GM12878 (cell line): ENCODE measurements around the gene CHDH. TPM values are rescaled to one million over a fixed set of nuclear protein-coding genes. Genes with fewer than 3 reads are reported as not detected.
A peak's percentile ranks its signal among the peaks of the same experiment; 100 is the strongest.

Experiments
- ATF7 ChIP-seq: fragments of 450-650 bp; IDR thresholded peaks from 2 replicates; pipeline ENCODE4 v1.6.1; 2016; ENCODE audit warnings: low read depth, mild to moderate bottlenecking
- DPF2 ChIP-seq: fragments of 450-650 bp; IDR thresholded peaks from 2 replicates; pipeline ENCODE4 v1.6.1; 2017; ENCODE audit warnings: mild to moderate bottlenecking
- GATAD2B ChIP-seq: fragments of 450-650 bp; conservative IDR thresholded peaks from 2 replicates; pipeline ENCODE4 v1.6.1; 2017; ENCODE audit warnings: low read depth, mild to moderate bottlenecking, moderate library complexity
- HDGF ChIP-seq: fragments of 450-650 bp; IDR thresholded peaks from 2 replicates; pipeline ENCODE4 v1.6.1; 2016; ENCODE audit warnings: antibody characterized with exemption
- IKZF1 ChIP-seq: fragments of 450-650 bp; conservative IDR thresholded peaks from 2 replicates; pipeline ENCODE4 v1.6.1; 2017; ENCODE audit warnings: antibody characterized with exemption, mild to moderate bottlenecking
- MEF2B ChIP-seq: fragments of 450-650 bp; IDR thresholded peaks from 2 replicates; pipeline ENCODE4 v1.6.1; 2018; ENCODE audit warnings: mild to moderate bottlenecking, moderate library complexity; ENCODE audit not compliant: partially characterized antibody, poor library complexity, severe bottlenecking
- MTA2 ChIP-seq: fragments of 450-650 bp; IDR thresholded peaks from 2 replicates; pipeline ENCODE4 v1.6.1; 2016; ENCODE audit warnings: low read depth, mild to moderate bottlenecking, moderate library complexity
- NFXL1 ChIP-seq: fragments of 450-650 bp; IDR thresholded peaks from 2 replicates; pipeline ENCODE4 v1.6.1; 2017; ENCODE audit warnings: antibody characterized with exemption, mild to moderate bottlenecking, borderline replicate concordance
- NR2C1 ChIP-seq: fragments of 450-650 bp; IDR thresholded peaks from 2 replicates; pipeline ENCODE4 v1.6.1; 2017; ENCODE audit warnings: antibody characterized with exemption, mild to moderate bottlenecking, moderate library complexity
- NR2F1 ChIP-seq: fragments of 450-650 bp; conservative IDR thresholded peaks from 2 replicates; pipeline ENCODE4 v1.6.1; 2017; ENCODE audit warnings: mild to moderate bottlenecking
- POLR2AphosphoS5 ChIP-seq: IDR thresholded peaks from 2 replicates; pipeline ENCODE4 v1.6.1; 2011; ENCODE audit warnings: mild to moderate bottlenecking, low read length, inconsistent platforms
- RELA ChIP-seq: fragments of 450-650 bp; IDR thresholded peaks from 2 replicates; pipeline ENCODE4 v1.8.0; 2014; ENCODE audit warnings: borderline replicate concordance; ENCODE audit not compliant: partially characterized antibody
- RELB ChIP-seq: fragments of 450-650 bp; IDR thresholded peaks from 2 replicates; pipeline ENCODE4 v1.6.1; 2017; ENCODE audit warnings: low read depth, mild to moderate bottlenecking, moderate library complexity
- SMARCA5 ChIP-seq: fragments of 450-650 bp; IDR thresholded peaks from 2 replicates; pipeline ENCODE4 v1.6.1; 2017; ENCODE audit warnings: mild to moderate bottlenecking
- SRF ChIP-seq, 2 experiments: IDR thresholded peaks; 2 replicates each; pipeline ENCODE4 v1.6.1; 2011; ENCODE audit warnings: low read depth in 2 of 2, low read length in 2 of 2, mild to moderate bottlenecking in 1 of 2, moderate library complexity in 1 of 2
- STAT3 ChIP-seq: IDR thresholded peaks from 2 replicates; pipeline ENCODE4 v1.6.1; 2011; ENCODE audit warnings: low read depth, low read length, improper control_type of control experiment
- USF1 ChIP-seq: IDR thresholded peaks from 2 replicates; pipeline ENCODE4 v1.6.1; 2011; ENCODE audit warnings: borderline replicate concordance, low read depth, mild to moderate bottlenecking, moderate library complexity, mixed read lengths, low read length; ENCODE audit not compliant: insufficient read depth; ENCODE audit errors: extremely low read length
- polyA plus RNA-seq, 11 experiments: library from polyadenylated mRNA; depleted of rRNA in 4 of 11; unstranded in 6 of 11; stranded (reverse) in 5 of 11; fragments of >200 nt; fragmentation: Nextera tagmentation in 4 of 11; fragmentation: Illumina TruSeq in 1 of 11; extraction: Ambion mirVana in 4 of 11; extraction: Trizol in 1 of 11; gene quantifications; 1 replicate in 1 of 11; 2 replicates in 10 of 11; pipeline versions ENCODE4 v1.2.1 to v1.2.3, GENCODE V29; 2011 to 2016; ENCODE audit warnings: inconsistent platforms in 2 of 11, missing spikeins in 2 of 11, low read depth in 1 of 11
- total RNA-seq, 4 experiments: library from RNA; depleted of rRNA in 3 of 4; stranded (reverse); fragments of >200 nt in 3 of 4; fragmentation: Illumina TruSeq in 1 of 4; extraction: Trizol in 1 of 4; gene quantifications; 2 replicates each; pipeline versions ENCODE4 v1.2.1 to v1.2.3, GENCODE V29; 2013 to 2021
- TF ChIP-seq, protein P1 (sequence below): fragments of 150-350 bp; IDR thresholded peaks from 2 replicates; pipeline ENCODE4 v1.6.1; 2014; ENCODE audit warnings: mild to moderate bottlenecking, low read depth, low read length
- TF ChIP-seq, protein P2 (sequence below): fragments of 450-650 bp; IDR thresholded peaks from 2 replicates; pipeline ENCODE4 v1.6.1; 2017; ENCODE audit warnings: mild to moderate bottlenecking, low read depth, inconsistent platforms; ENCODE audit not compliant: poor library complexity, severe bottlenecking
- TF ChIP-seq, protein P3 (sequence below): IDR thresholded peaks from 2 replicates; pipeline ENCODE4 v1.6.1; 2011; ENCODE audit warnings: borderline replicate concordance, low read depth, mild to moderate bottlenecking, moderate library complexity, low read length; ENCODE audit not compliant: insufficient read depth, poor library complexity, severe bottlenecking

Gene CHDH
- total and polyA plus RNA-seq, 10 of the 15 experiments (the other 5 are each of a cell fraction or from before 2014, with no cell fraction given): 0.95 to 8.3 (median 2.9) TPM

- TF ChIP-seq, protein P1, sequence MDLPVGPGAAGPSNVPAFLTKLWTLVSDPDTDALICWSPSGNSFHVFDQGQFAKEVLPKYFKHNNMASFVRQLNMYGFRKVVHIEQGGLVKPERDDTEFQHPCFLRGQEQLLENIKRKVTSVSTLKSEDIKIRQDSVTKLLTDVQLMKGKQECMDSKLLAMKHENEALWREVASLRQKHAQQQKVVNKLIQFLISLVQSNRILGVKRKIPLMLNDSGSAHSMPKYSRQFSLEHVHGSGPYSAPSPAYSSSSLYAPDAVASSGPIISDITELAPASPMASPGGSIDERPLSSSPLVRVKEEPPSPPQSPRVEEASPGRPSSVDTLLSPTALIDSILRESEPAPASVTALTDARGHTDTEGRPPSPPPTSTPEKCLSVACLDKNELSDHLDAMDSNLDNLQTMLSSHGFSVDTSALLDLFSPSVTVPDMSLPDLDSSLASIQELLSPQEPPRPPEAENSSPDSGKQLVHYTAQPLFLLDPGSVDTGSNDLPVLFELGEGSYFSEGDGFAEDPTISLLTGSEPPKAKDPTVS: peak; percentile 81
- TF ChIP-seq SRF (IDR thresholded peaks at IDR 0.05; ENCODE audit: low read depth in 2 of 2, low read length in 2 of 2) (no peak), RELB (peak; percentile 89), USF1 (no peak), NR2F1 (no peak), SMARCA5 (0 out of 2 replicates have a peak, but pooled peaks have one; percentile 29), NR2C1 (no peak), RELA (peak; percentile 32), NFXL1 (peak; percentile 99), DPF2 (peak; percentile 41; the same call in 1 of the 2 replicates), MEF2B (peak; percentile 36), IKZF1 (peak; percentile 79), MTA2 (peak; percentile 25; the same call in 1 of the 2 replicates), ATF7 (0 out of 2 replicates have a peak, but pooled peaks have one; percentile 41), STAT3 (no peak), HDGF (no peak), GATAD2B (peak; percentile 54; the same call in 1 of the 2 replicates), POLR2AphosphoS5 (no peak)
- TF ChIP-seq, protein P2, sequence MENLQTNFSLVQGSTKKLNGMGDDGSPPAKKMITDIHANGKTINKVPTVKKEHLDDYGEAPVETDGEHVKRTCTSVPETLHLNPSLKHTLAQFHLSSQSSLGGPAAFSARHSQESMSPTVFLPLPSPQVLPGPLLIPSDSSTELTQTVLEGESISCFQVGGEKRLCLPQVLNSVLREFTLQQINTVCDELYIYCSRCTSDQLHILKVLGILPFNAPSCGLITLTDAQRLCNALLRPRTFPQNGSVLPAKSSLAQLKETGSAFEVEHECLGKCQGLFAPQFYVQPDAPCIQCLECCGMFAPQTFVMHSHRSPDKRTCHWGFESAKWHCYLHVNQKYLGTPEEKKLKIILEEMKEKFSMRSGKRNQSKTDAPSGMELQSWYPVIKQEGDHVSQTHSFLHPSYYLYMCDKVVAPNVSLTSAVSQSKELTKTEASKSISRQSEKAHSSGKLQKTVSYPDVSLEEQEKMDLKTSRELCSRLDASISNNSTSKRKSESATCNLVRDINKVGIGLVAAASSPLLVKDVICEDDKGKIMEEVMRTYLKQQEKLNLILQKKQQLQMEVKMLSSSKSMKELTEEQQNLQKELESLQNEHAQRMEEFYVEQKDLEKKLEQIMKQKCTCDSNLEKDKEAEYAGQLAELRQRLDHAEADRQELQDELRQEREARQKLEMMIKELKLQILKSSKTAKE: peak; percentile 31
- TF ChIP-seq, protein P3, sequence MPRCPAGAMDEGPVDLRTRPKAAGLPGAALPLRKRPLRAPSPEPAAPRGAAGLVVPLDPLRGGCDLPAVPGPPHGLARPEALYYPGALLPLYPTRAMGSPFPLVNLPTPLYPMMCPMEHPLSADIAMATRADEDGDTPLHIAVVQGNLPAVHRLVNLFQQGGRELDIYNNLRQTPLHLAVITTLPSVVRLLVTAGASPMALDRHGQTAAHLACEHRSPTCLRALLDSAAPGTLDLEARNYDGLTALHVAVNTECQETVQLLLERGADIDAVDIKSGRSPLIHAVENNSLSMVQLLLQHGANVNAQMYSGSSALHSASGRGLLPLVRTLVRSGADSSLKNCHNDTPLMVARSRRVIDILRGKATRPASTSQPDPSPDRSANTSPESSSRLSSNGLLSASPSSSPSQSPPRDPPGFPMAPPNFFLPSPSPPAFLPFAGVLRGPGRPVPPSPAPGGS: no peak
Measured at GRCh38 chr3:53842436-53843194, 3.6 kb downstream of the CHDH start (continued).
